ENCODE data around the gene TFR2.

The TFR2 gene

GRCh38 chr7:100599911-100600729 lies 41.2 kb downstream of the TFR2 start:
- peak; percentile 17; the same call in 1 of the 2 replicates for TF ChIP-seq CTCF (IDR thresholded peaks at IDR 0.05; ENCODE audit: borderline replicate concordance, insufficient read depth, low read depth, low read length)
- no peak overlapping the region for H3K4me3 ChIP-seq (ENCODE audit: low read depth, low read length)

DNA sequence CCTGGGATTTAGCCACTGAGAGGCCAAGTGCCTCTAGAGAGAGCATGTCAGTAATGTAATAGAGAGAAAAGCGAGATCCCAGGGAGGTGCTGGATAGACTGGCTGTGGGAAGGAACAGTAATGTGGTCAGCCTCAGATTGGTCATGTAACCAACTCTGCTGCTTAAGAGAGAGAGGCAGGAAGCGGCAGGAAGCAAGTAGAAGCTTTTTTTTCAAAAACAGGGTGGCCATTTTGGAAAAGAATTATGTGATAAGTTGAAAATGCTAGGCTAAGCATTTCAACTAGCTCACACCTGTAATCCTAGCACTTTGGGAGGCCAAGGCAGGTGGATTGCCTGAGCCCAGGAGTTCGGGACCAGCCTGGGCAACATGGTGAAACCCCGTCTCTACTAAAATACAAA lies 42.9 kb downstream of the TFR2 start:
- no peak for TF ChIP-seq CTCF (IDR thresholded peaks at IDR 0.05; ENCODE audit: borderline replicate concordance, insufficient read depth, low read depth, low read length)
- H3K4me3 ChIP-seq (ENCODE audit: low read depth, low read length), result no peak overlapping the region

GRCh38 chr7:100595188-100595587 lies 46.2 kb downstream of the TFR2 start:
- TF ChIP-seq CTCF (IDR thresholded peaks at IDR 0.05; ENCODE audit: borderline replicate concordance, insufficient read depth, low read depth, low read length), result no peak
- no peak overlapping the region for H3K4me3 ChIP-seq (ENCODE audit: low read depth, low read length)

DNA sequence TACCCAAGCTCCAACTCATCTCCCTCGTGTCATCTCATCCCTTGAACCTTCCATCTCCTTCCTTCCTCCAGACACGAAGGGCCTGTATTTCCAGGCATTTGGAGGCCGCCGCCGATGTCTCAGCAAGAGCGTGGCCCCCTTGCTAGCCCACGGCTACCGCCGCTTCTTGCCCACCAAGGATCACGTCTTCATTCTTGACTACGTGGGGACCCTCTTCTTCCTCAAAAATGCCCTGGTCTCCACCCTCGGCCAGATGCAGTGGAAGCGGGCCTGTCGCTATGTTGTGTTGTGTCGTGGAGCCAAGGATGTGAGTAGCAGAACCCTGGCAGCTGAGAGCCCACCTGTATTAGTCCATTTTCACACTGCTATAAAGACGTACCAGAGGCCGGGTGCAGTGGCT lies 49.8 kb downstream of the TFR2 start:
- TF ChIP-seq CTCF (IDR thresholded peaks at IDR 0.05; ENCODE audit: borderline replicate concordance, insufficient read depth, low read depth, low read length), result no peak
- no peak overlapping the region for H3K4me3 ChIP-seq (ENCODE audit: low read depth, low read length)

DNA sequence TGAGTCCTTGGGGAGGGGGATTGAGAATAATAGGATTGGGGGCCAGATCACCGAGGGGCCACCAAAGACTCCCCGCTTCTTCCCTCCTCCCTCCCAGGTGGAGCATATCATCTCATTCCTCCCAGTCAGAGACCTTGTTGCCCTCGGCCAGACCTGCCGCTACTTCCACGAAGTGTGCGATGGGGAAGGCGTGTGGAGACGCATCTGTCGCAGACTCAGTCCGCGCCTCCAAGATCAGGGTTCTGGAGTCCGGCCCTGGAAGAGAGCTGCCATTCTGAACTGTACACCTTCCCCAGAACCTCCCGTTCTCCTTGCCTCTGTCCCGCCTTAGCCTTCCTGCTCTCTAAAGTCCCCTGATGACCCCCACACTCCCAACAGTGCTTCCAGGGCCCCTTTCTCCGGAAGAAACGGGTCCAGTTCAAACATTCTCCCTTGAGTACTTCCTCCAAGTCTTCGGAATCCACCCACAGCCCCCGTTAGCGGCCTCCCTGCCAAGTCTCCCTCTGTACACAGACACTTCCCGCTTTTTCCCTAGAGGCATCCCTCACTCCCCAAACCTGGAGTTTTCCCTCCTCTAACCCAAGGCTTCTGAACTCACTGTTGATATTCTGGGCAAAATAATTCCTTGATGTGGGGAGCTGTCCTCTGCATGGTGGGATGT lies 51.1 kb downstream of the TFR2 start:
- TF ChIP-seq CTCF (IDR thresholded peaks at IDR 0.05; ENCODE audit: borderline replicate concordance, insufficient read depth, low read depth, low read length), result no peak
- no peak overlapping the region for H3K4me3 ChIP-seq (ENCODE audit: low read depth, low read length)

- no peak for TF ChIP-seq CTCF (IDR thresholded peaks at IDR 0.05; ENCODE audit: borderline replicate concordance, insufficient read depth, low read depth, low read length)
- H3K4me3 ChIP-seq (ENCODE audit: low read depth, low read length), result no peak overlapping the region
These were observed 51.9 kb downstream of the TFR2 start for GRCh38 chr7:100589341-100589947.
